Neuronal stem cell (in vitro differentiated cells): ENCODE results near the gene DUXB.

Source experiments
- DNase-seq: peaks from one replicate; pipeline ENCODE4 v3.0.0-alpha.2; 2013; ENCODE audit warnings: low spot score
- H2AFZ ChIP-seq: one replicate; pipeline ENCODE4 v1.6.1; 2013; ENCODE audit warnings: mild to moderate bottlenecking, low read length, inconsistent platforms
- H2AK5ac ChIP-seq: 2 replicates; pipeline ENCODE4 v1.6.1; 2013; ENCODE audit warnings: low read depth, mild to moderate bottlenecking, inconsistent platforms, low read length, moderate library complexity, mixed read lengths
- H2BK120ac ChIP-seq: 2 replicates; pipeline ENCODE4 v1.6.1; 2013; ENCODE audit warnings: low read depth, mild to moderate bottlenecking, inconsistent platforms, low read length, moderate library complexity, mixed read lengths
- H2BK12ac ChIP-seq: one replicate; pipeline ENCODE4 v1.6.1; 2013; ENCODE audit warnings: low read length, inconsistent platforms
- H2BK15ac ChIP-seq: 2 replicates; pipeline ENCODE4 v1.6.1; 2013; ENCODE audit warnings: mild to moderate bottlenecking, low read length, inconsistent platforms, mixed read lengths
- H2BK5ac ChIP-seq: one replicate; pipeline ENCODE4 v1.6.1; 2013; ENCODE audit warnings: inconsistent platforms, mild to moderate bottlenecking, low read length, moderate library complexity
- H3K14ac ChIP-seq: one replicate; pipeline ENCODE4 v1.6.1; 2013; ENCODE audit warnings: low read length, inconsistent platforms
- H3K18ac ChIP-seq: 2 replicates; pipeline ENCODE4 v1.6.1; 2013; ENCODE audit warnings: low read length, inconsistent platforms
- H3K23ac ChIP-seq: 2 replicates; pipeline ENCODE4 v1.6.1; 2013; ENCODE audit warnings: low read depth, mild to moderate bottlenecking, mixed read lengths, low read length, inconsistent platforms; ENCODE audit not compliant: poor library complexity
- H3K27ac ChIP-seq: replicated peaks from 3 replicates; pipeline ENCODE4 v1.5.1; 2013; ENCODE audit warnings: low read length, inconsistent platforms
- H3K27me3 ChIP-seq, 3 experiments: 2 replicates each; pipeline ENCODE4 v1.6.1; 2013; ENCODE audit warnings: low read length in 3 of 3, mild to moderate bottlenecking in 2 of 3, inconsistent platforms in 1 of 3, low read depth in 1 of 3, mixed read lengths in 1 of 3, moderate library complexity in 1 of 3; ENCODE audit not compliant: control insufficient read depth in 3 of 3, insufficient read depth in 3 of 3
- H3K36me3 ChIP-seq, 2 donors: replicated peaks in 1 of 2; 2 replicates each; pipeline ENCODE4 v1.6.1; 2013; ENCODE audit warnings: low read length in 2 of 2; ENCODE audit not compliant: control insufficient read depth in 2 of 2, insufficient read depth in 2 of 2
- H3K4ac ChIP-seq: 2 replicates; pipeline ENCODE4 v1.6.1; 2013; ENCODE audit warnings: inconsistent platforms, mild to moderate bottlenecking, low read length, moderate library complexity
- H3K4me1 ChIP-seq, 2 donors: 1 replicate in 1 of 2; 2 replicates in 1 of 2; pipeline ENCODE4 v1.6.1; 2013; ENCODE audit warnings: low read length in 2 of 2, low read depth in 1 of 2; ENCODE audit not compliant: control insufficient read depth in 2 of 2, insufficient read depth in 1 of 2
- H3K4me2 ChIP-seq: one replicate; pipeline ENCODE4 v1.6.1; 2013; ENCODE audit warnings: mild to moderate bottlenecking, low read length, inconsistent platforms; ENCODE audit not compliant: insufficient read depth, poor library complexity, severe bottlenecking
- H3K4me3 ChIP-seq, 2 donors: 2 replicates each; pipeline ENCODE4 v1.5.1; 2013; ENCODE audit warnings: low read length in 2 of 2, mild to moderate bottlenecking in 2 of 2, inconsistent platforms in 1 of 2, moderate library complexity in 1 of 2
- H3K79me1 ChIP-seq: one replicate; pipeline ENCODE4 v1.6.1; 2013; ENCODE audit warnings: low read depth, mild to moderate bottlenecking, inconsistent platforms, low read length, moderate library complexity
- H3K9ac ChIP-seq: one replicate; pipeline ENCODE4 v1.6.1; 2013; ENCODE audit warnings: mild to moderate bottlenecking, low read depth, low read length, inconsistent platforms; ENCODE audit not compliant: poor library complexity
- H3K9me3 ChIP-seq, 2 donors: replicated peaks in 1 of 2; 2 replicates each; pipeline versions ENCODE3 to v1.6.1; 2013; ENCODE audit warnings: low read length in 2 of 2, mild to moderate bottlenecking in 2 of 2, inconsistent platforms in 1 of 2, low read depth in 1 of 2, mixed read lengths in 1 of 2, moderate library complexity in 1 of 2; ENCODE audit not compliant: control insufficient read depth in 2 of 2, insufficient read depth in 1 of 2
- H4K8ac ChIP-seq: one replicate; pipeline ENCODE4 v1.6.1; 2013; ENCODE audit warnings: low read depth, mild to moderate bottlenecking, inconsistent platforms, low read length, moderate library complexity
- H4K91ac ChIP-seq: one replicate; pipeline ENCODE4 v1.6.1; 2013; ENCODE audit warnings: low read length, low read depth, mild to moderate bottlenecking, inconsistent platforms; ENCODE audit not compliant: poor library complexity
- WGBS, 2 donors: extraction: QIAGEN DNeasy Blood & Tissue Kit; methylation state at CpG; one replicate each; pipeline ENCODE4 v1.1.7; 2013; ENCODE audit warnings: missing lambda C conversion rate in 2 of 2, mixed read lengths in 1 of 2; ENCODE audit not compliant: insufficient read length in 2 of 2, insufficient replicate concordance in 1 of 2; ENCODE audit errors: extremely low coverage in 2 of 2; 5-methylcytosine and 5-hydroxymethylcytosine counted together

The DUXB gene

DNA sequence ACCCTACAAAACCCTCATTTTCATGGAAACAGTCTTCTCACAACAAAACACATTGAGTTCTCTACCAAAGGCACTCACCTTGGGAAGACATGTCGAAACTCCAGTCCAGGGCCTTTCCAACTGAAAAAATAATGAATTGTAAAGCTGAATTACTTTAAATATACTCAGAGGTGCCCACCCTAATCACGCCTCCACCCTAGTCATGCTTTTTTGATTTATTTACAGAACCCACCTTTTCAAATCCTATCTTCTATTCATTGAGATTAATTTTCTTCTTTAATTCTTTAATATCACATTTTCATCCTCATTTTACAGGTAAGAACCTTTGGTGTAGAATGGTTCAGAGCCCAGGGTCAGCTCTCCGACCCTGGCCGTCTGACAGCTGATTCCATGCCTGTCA is 24.4 kb downstream of the DUXB start, which contains the start of gene CPHXL2:
CPHXL2 (minus strand) TSS at position 101 of the 400 bp plus-strand sequence; CDS start at position 91, 10 bp downstream.
- H2BK15ac ChIP-seq = no peak within 1 kb of the TSS
- no peaks in the 10 kb centered on the region for H3K4me1 ChIP-seq
- no peaks in the 10 kb centered on the region for H3K27me3 ChIP-seq
- H2BK120ac ChIP-seq = no peak within 1 kb of the TSS
- no peak within 1 kb of the TSS for H2AK5ac ChIP-seq
- no peak within 1 kb of the TSS for H3K4me2 ChIP-seq
- WGBS, 2 donors = no CpG with 5 or more reads among the region's 4 CpGs
- H3K9ac ChIP-seq = no peak within 1 kb of the TSS
- H2BK5ac ChIP-seq = no peak within 1 kb of the TSS
- no peaks in the 10 kb centered on the region for H3K79me1 ChIP-seq
- H4K91ac ChIP-seq = no peak within 1 kb of the TSS
- no peak within 1 kb of the TSS for H3K18ac ChIP-seq
- H3K4me3 ChIP-seq = no peak within 1 kb of the TSS
- H3K27ac ChIP-seq = no peak within 1 kb of the TSS
- no peak within 1 kb of the TSS for H3K23ac ChIP-seq
- H3K9me3 ChIP-seq = no peaks in the 10 kb centered on the region
- no peak within 1 kb of the TSS for H2AFZ ChIP-seq
- no peak for DNase-seq
- no peak within 1 kb of the TSS for H4K8ac ChIP-seq
- no peaks in the 10 kb centered on the region for H3K36me3 ChIP-seq
- H3K4ac ChIP-seq = no peak within 1 kb of the TSS
- no peak within 1 kb of the TSS for H3K14ac ChIP-seq
- H2BK12ac ChIP-seq = no peak within 1 kb of the TSS

- no peak for DNase-seq
- Histone ChIP-seq H2AK5ac (no peak overlapping the region), H3K36me3 (no peaks in the 10 kb centered on the region), H3K4me1 (no peaks in the 10 kb centered on the region), H3K9me3 (no peaks in the 10 kb centered on the region), H2BK12ac (no peak overlapping the region), H3K27me3 (no peaks in the 10 kb centered on the region), H3K9ac (no peak overlapping the region), H2BK15ac (no peak overlapping the region), H3K79me1 (no peaks in the 10 kb centered on the region), H2AFZ (no peak overlapping the region), H3K4me3 (no peak overlapping the region), H4K8ac (no peak overlapping the region), H3K18ac (no peak overlapping the region), H4K91ac (no peak overlapping the region), H2BK5ac (no peak overlapping the region), H2BK120ac (no peak overlapping the region), H3K4ac (no peak overlapping the region), H3K23ac (no peak overlapping the region), H3K27ac (no peak overlapping the region), H3K14ac (no peak overlapping the region), H3K4me2 (no peak overlapping the region)
These were observed 33.8 kb downstream of the DUXB start for GRCh38 chr16:75667503-75667902.

DNA sequence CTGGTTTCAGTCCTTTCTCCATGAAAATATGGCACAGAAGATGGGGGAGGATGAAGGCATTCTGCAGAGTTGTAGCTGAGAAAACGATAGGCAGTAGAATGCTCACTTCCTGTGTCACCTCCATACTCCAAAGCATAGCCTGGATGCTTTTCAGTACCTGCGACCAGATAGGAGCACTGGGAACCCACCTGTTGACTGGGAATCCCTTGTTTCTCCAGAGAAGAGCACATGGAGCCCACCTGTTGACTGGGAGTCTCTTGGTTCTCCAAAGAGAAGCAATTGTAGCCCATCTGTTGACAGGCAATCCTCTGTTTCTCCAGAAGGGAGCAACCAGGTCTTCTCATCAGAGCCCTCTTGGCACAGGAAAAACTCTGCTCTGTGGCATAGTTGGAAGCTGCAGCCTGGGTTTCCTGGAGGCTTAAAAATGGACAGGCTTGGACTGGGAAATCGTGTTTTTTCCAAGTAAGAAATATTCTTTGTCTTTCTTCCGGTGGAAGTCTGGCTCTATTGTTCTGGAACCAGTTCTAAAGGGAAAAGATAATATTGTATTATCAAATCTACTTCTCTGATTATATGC is 40.4 kb downstream of the DUXB start:
- H3K23ac ChIP-seq = no peak overlapping the region
- no peak overlapping the region for H4K8ac ChIP-seq

GRCh38 chr16:75660321-75660720 is 40.9 kb downstream of the DUXB start:
- Histone ChIP-seq H3K14ac (no peak overlapping the region), H3K9ac (no peak overlapping the region), H2BK15ac (no peak overlapping the region), H4K8ac (no peak overlapping the region), H2BK5ac (no peak overlapping the region), H3K23ac (no peak overlapping the region), H3K9me3 (no peaks in the 10 kb centered on the region), H3K4me3 (no peak overlapping the region), H3K18ac (no peak overlapping the region), H2AFZ (no peak overlapping the region), H3K4me1 (no peaks in the 10 kb centered on the region), H3K27me3 (no peaks in the 10 kb centered on the region), H3K27ac (no peak overlapping the region), H2AK5ac (no peak overlapping the region), H2BK12ac (no peak overlapping the region), H3K36me3 (peaks cover 23 to 58% of the 10 kb centered on the region in 2 donors), H4K91ac (no peak overlapping the region), H3K4ac (no peak overlapping the region), H3K79me1 (no peaks in the 10 kb centered on the region), H3K4me2 (no peak overlapping the region), H2BK120ac (no peak overlapping the region)
- no peak for DNase-seq
- no CpG with 5 or more reads among the region's 6 CpGs for WGBS, 2 donors

More for the DNA sequence above, 40.4 kb downstream of the DUXB start:
- Histone ChIP-seq H3K27me3 (no peaks in the 10 kb centered on the region), H2BK15ac (no peak overlapping the region), H3K9ac (no peak overlapping the region), H3K4ac (no peak overlapping the region), H3K4me3 (no peak overlapping the region), H2BK5ac (no peak overlapping the region), H2AK5ac (no peak overlapping the region), H4K91ac (no peak overlapping the region), H3K4me1 (no peaks in the 10 kb centered on the region), H3K14ac (no peak overlapping the region), H3K4me2 (no peak overlapping the region), H2AFZ (no peak overlapping the region), H2BK12ac (no peak overlapping the region), H3K79me1 (no peaks in the 10 kb centered on the region), H2BK120ac (no peak overlapping the region), H3K9me3 (no peaks in the 10 kb centered on the region), H3K27ac (no peak overlapping the region), H3K18ac (no peak overlapping the region), H3K36me3 (peaks cover 20 to 53% of the 10 kb centered on the region in 2 donors)
- WGBS, 2 donors = no CpG with 5 or more reads among the region's 4 CpGs
- no peak for DNase-seq
